Ishikawa (cell line): ENCODE data around the gene DPM3.

Experiments
- CEBPB ChIP-seq: IDR thresholded peaks from 2 replicates; pipeline ENCODE4 v1.6.1; 2012
- CREB1 ChIP-seq: IDR thresholded peaks from 2 replicates; pipeline ENCODE4 v1.6.1; 2012; ENCODE audit warnings: low read depth
- EGR1 ChIP-seq: IDR thresholded peaks from 2 replicates; pipeline ENCODE4 v1.6.1; 2012
- EP300 ChIP-seq: IDR thresholded peaks from 2 replicates; pipeline ENCODE4 v1.6.1; 2012; ENCODE audit warnings: borderline replicate concordance
- FOXM1 ChIP-seq: IDR thresholded peaks from 2 replicates; pipeline ENCODE4 v1.6.1; 2012; ENCODE audit warnings: low read depth, borderline replicate concordance
- MAX ChIP-seq: IDR thresholded peaks from 2 replicates; pipeline ENCODE4 v1.6.1; 2012
- NFIC ChIP-seq: IDR thresholded peaks from 2 replicates; pipeline ENCODE4 v1.6.1; 2012
- RAD21 ChIP-seq: IDR thresholded peaks from 2 replicates; pipeline ENCODE4 v1.6.1; 2012; ENCODE audit warnings: low read depth
- REST ChIP-seq: IDR thresholded peaks from 2 replicates; pipeline ENCODE4 v1.6.1; 2012; ENCODE audit warnings: low read depth, mild to moderate bottlenecking
- TAF1 ChIP-seq: IDR thresholded peaks from 2 replicates; pipeline ENCODE4 v1.6.1; 2012; ENCODE audit warnings: low read depth, mild to moderate bottlenecking
- TCF12 ChIP-seq: IDR thresholded peaks from 2 replicates; pipeline ENCODE4 v1.6.1; 2012; ENCODE audit warnings: low read depth
- TEAD4 ChIP-seq: IDR thresholded peaks from 2 replicates; pipeline ENCODE4 v1.6.1; 2012
- USF1 ChIP-seq: IDR thresholded peaks from 2 replicates; pipeline ENCODE4 v1.6.1; 2012
- YY1 ChIP-seq: IDR thresholded peaks from 2 replicates; pipeline ENCODE4 v1.6.1; 2012; ENCODE audit warnings: low read depth
- ZBTB7A ChIP-seq: IDR thresholded peaks from 2 replicates; pipeline ENCODE4 v1.6.1; 2012; ENCODE audit warnings: low read depth

The DPM3 gene

GRCh38 chr1:155113450-155113980, 26.8 kb downstream of the DPM3 start:
- no peak for TF ChIP-seq CEBPB

GRCh38 chr1:155110826-155111225, 29.5 kb downstream of the DPM3 start:
- TF ChIP-seq CREB1, result no peak
- no peak for TF ChIP-seq ZBTB7A
- no peak for TF ChIP-seq EGR1
- no peak for TF ChIP-seq TCF12
- no peak for TF ChIP-seq USF1
- TF ChIP-seq TEAD4, result no peak
- no peak for TF ChIP-seq NFIC
- no peak for TF ChIP-seq REST

- TF ChIP-seq MAX, result no peak
- TF ChIP-seq USF1, result no peak
- no peak for TF ChIP-seq REST
- no peak for TF ChIP-seq TCF12
- TF ChIP-seq YY1, result no peak
- TF ChIP-seq NFIC, result no peak
- no peak for TF ChIP-seq TAF1
- no peak for TF ChIP-seq EGR1
- TF ChIP-seq CREB1, result no peak
- no peak for TF ChIP-seq FOXM1
- TF ChIP-seq EP300, result no peak
- TF ChIP-seq TEAD4, result no peak
- no peak for TF ChIP-seq CEBPB
- TF ChIP-seq ZBTB7A, result no peak
- TF ChIP-seq RAD21, result no peak
Observed at GRCh38 chr1:155110381-155110780, 29.9 kb downstream of the DPM3 start.

- no peak for TF ChIP-seq TAF1
- TF ChIP-seq RAD21, result no peak
- no peak for TF ChIP-seq ZBTB7A
- TF ChIP-seq TEAD4, result no peak
- TF ChIP-seq YY1, result no peak
- TF ChIP-seq TCF12, result no peak
- no peak for TF ChIP-seq MAX
- TF ChIP-seq REST, result no peak
- no peak for TF ChIP-seq EGR1
- no peak for TF ChIP-seq EP300
Observed at GRCh38 chr1:155108296-155108695, 32.0 kb downstream of the DPM3 start.
